Measurements from ENCODE around the gene CTNNA1. TPM values are rescaled to one million over a fixed set of nuclear protein-coding genes. Genes with fewer than 3 reads are reported as not detected.
A peak's percentile ranks its signal among the peaks of the same experiment; 100 is the strongest.

Gene CTNNA1
- total and polyA plus RNA-seq, 4 donors = 107 to 446 (median 278) TPM

DNA sequence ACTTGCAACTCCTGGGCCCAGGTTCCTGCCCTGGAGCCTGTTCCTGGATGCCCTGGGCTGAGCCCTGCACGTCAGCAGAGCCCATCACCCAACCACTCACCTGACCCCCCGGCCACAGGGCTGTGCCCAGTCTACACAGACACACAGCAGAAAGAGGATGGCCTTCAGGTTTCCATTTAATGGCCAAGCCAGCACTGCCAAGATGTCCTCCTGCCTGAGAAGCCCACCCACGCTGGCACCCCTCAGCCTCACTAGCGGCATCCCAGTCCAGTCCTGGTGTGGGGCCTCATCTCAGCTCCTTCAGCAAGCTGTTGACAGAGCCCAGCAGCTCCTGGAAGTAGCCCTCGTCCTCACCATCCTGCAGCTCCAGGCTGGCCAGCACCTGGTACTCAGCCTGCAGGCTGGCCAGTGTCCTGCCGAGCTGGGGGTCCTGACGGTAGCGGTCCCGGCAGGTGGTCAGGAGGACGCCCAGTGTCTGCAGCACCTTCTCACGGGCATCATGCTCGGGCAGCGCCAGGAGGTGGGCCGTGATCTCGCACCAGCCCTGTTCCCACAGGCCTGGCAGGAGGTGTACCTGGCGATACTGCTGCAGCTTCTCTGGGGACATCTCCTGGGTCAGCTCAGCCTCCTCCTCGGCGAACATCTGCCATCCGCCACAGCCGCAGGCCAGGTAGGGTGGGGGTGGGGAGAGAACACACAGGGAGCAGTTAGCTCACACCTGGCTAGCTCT lies 193.8 kb downstream of the CTNNA1 start:
- no peak overlapping the region for H3K4me3 ChIP-seq (ENCODE audit: low read length in 2 of 2)
- H3K9me3 ChIP-seq (ENCODE audit: control insufficient read depth, low read length) = no peaks in the 10 kb centered on the region
- H3K4me1 ChIP-seq (ENCODE audit: control insufficient read depth in 1 of 2, insufficient read depth in 2 of 2, low read length in 2 of 2) = no peaks in the 10 kb centered on the region
- WGBS, 2 donors = 94 to 95% methylated on average over 20 of the region's 20 CpGs
- intact Hi-C loops (cut with DNase I) = no loop called here
- DNase-seq = no peak
- ATAC-seq (ENCODE audit: low FRiP score) = no peak
- H3K27ac ChIP-seq (ENCODE audit: low read depth in 1 of 2, low read length in 2 of 2) = no peak overlapping the region
- H3K36me3 ChIP-seq (ENCODE audit: control insufficient read depth in 1 of 2, insufficient read depth in 2 of 2, low read length in 1 of 2) = peaks cover 0 to 6% of the 10 kb centered on the region in 2 donors
- H3K27me3 ChIP-seq (ENCODE audit: control insufficient read depth in 1 of 2, insufficient read depth in 2 of 2, low read length in 1 of 2) = no peaks in the 10 kb centered on the region

DNA sequence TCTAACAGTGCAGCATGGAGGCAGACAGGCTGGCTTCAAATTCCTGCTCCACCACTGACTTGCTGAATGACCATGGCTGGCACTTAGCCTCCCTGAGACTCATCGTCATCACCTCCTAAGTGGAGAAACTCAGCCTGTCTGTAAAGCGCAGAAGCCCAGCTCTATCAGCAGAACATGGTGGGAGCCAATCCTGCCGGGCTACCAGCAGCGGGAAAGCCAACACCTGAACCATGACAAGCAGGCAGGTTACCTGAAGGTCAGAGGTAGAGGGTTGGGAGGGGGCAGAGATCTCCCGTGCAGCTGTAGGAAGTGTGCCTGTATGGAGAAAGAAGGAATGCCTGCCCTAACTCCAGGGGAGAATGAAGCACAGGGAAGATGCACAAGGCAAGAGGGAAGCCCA lies 194.6 kb downstream of the CTNNA1 start:
- WGBS, 2 donors = 92 to 93% methylated on average over 5 of the region's 5 CpGs
- ATAC-seq (ENCODE audit: low FRiP score) = no peak
- Histone ChIP-seq H3K27ac (ENCODE audit: low read depth in 1 of 2, low read length in 2 of 2) (no peak overlapping the region), H3K4me1 (ENCODE audit: control insufficient read depth in 1 of 2, insufficient read depth in 2 of 2, low read length in 2 of 2) (peaks cover 0 to 2% of the 10 kb centered on the region in 2 donors), H3K27me3 (ENCODE audit: control insufficient read depth in 1 of 2, insufficient read depth in 2 of 2, low read length in 1 of 2) (no peaks in the 10 kb centered on the region), H3K9me3 (ENCODE audit: control insufficient read depth, low read length) (no peaks in the 10 kb centered on the region), H3K4me3 (ENCODE audit: low read length in 2 of 2) (no peak overlapping the region), H3K36me3 (ENCODE audit: control insufficient read depth in 1 of 2, insufficient read depth in 2 of 2, low read length in 1 of 2) (peaks cover 0 to 6% of the 10 kb centered on the region in 2 donors)
- no peak for DNase-seq
- intact Hi-C loops (cut with DNase I) = no loop called here

DNA sequence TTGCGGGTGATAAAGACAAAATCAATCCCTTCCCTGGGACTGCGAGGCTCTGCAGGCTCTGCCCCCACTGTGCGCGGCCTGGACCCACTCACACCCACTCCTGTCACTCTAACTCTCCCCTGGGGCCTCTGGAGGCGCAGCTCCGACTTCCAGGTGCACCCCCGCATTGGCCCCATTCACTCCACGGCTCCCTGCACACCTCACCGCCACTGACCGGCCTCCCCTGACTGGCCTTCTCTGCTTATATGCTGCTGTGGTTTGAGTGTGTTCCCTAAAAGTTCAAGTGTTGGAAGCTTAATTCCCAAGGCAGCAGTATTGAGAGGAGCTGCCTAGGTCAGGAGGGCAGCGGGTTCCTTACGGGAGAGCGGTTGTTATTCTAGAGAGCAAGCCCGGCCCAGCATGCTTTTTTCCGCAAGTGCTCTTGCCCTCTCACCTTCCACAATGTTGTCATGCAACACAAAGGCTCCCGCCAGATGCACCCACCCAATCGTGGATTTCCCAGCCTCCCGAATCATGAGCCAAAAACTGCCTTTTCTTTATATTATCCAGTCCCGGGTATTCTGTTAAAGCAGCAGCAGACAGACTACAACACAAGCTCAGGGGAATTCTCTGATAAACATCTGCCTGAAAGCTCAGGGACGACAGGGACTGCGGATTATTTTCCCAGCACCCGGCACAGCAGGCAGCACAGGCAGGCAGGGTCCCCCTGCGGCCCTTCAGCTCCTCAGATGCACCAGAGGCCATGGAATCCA lies 195.4 kb downstream of the CTNNA1 start:
- Histone ChIP-seq H3K27me3 (ENCODE audit: control insufficient read depth in 1 of 2, insufficient read depth in 2 of 2, low read length in 1 of 2) (no peaks in the 10 kb centered on the region), H3K9me3 (ENCODE audit: control insufficient read depth, low read length) (no peaks in the 10 kb centered on the region), H3K4me1 (ENCODE audit: control insufficient read depth in 1 of 2, insufficient read depth in 2 of 2, low read length in 2 of 2) (peaks cover 0 to 4% of the 10 kb centered on the region in 2 donors), H3K27ac (ENCODE audit: low read depth in 1 of 2, low read length in 2 of 2) (no peak overlapping the region), H3K36me3 (ENCODE audit: control insufficient read depth in 1 of 2, insufficient read depth in 2 of 2, low read length in 1 of 2) (peaks cover 0 to 6% of the 10 kb centered on the region in 2 donors), H3K4me3 (ENCODE audit: low read length in 2 of 2) (no peak overlapping the region)
- ATAC-seq (ENCODE audit: low FRiP score) (no peak), DNase-seq (no peak)
- intact Hi-C loops (cut with DNase I) = no loop called here
- WGBS, 2 donors = 79 to 82% methylated on average over 23 of the region's 23 CpGs

DNA sequence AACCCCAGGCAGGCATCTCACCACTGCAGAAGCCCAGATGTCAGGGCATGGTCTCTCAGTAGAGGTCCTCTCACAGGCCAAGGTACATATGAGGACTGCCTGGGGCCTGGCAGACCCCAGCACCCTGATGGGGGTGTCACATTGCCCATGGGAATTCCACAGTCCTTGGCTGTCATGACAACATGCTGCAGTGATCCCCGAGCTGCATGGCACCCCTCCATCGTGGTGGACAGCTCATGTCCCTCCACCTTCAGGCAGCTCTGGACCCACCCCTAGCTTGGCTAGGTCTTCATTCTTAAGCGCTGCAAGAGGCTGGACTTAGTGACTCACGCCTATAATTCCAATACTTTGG lies 196.0 kb downstream of the CTNNA1 start:
- Histone ChIP-seq H3K9me3 (ENCODE audit: control insufficient read depth, low read length) (no peaks in the 10 kb centered on the region), H3K4me3 (ENCODE audit: low read length in 2 of 2) (no peak overlapping the region), H3K27ac (ENCODE audit: low read depth in 1 of 2, low read length in 2 of 2) (no peak overlapping the region), H3K36me3 (ENCODE audit: control insufficient read depth in 1 of 2, insufficient read depth in 2 of 2, low read length in 1 of 2) (peaks cover 0 to 6% of the 10 kb centered on the region in 2 donors), H3K4me1 (ENCODE audit: control insufficient read depth in 1 of 2, insufficient read depth in 2 of 2, low read length in 2 of 2) (peaks cover 0 to 4% of the 10 kb centered on the region in 2 donors), H3K27me3 (ENCODE audit: control insufficient read depth in 1 of 2, insufficient read depth in 2 of 2, low read length in 1 of 2) (no peaks in the 10 kb centered on the region)
- no peak for ATAC-seq (ENCODE audit: low FRiP score)
- DNase-seq = no peak
- intact Hi-C loops (cut with DNase I) = no loop called here
- 68 to 69% methylated on average over 4 of the region's 4 CpGs for WGBS, 2 donors

DNA sequence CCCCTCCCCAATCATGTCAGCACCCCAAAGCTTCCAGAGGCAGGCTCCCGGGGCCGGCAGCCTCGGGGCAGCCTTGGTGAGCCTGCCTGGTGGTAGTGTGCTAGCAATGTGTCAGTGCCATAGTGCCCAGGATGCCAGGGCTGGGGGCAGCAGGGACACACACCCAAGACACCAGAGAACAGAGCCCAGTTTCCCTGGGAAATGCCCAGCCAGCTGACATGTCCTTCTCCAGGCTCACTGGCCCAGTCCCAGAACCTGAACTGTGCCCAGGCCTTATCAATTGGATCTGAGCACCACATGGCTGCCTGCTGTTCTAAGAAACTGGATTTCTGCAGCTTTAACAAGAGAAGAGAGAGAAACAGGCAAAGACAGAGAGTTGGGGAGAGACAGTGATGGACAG lies 196.8 kb downstream of the CTNNA1 start:
- H3K4me1 ChIP-seq (ENCODE audit: control insufficient read depth in 1 of 2, insufficient read depth in 2 of 2, low read length in 2 of 2) = peaks cover 0 to 4% of the 10 kb centered on the region in 2 donors
- 4 to 15% methylated on average over 3 of the region's 3 CpGs for WGBS, 2 donors
- peak overlapping the region in 1 of 2 donors; percentile 1 for H3K27ac ChIP-seq (ENCODE audit: low read depth in 1 of 2, low read length in 2 of 2)

DNA sequence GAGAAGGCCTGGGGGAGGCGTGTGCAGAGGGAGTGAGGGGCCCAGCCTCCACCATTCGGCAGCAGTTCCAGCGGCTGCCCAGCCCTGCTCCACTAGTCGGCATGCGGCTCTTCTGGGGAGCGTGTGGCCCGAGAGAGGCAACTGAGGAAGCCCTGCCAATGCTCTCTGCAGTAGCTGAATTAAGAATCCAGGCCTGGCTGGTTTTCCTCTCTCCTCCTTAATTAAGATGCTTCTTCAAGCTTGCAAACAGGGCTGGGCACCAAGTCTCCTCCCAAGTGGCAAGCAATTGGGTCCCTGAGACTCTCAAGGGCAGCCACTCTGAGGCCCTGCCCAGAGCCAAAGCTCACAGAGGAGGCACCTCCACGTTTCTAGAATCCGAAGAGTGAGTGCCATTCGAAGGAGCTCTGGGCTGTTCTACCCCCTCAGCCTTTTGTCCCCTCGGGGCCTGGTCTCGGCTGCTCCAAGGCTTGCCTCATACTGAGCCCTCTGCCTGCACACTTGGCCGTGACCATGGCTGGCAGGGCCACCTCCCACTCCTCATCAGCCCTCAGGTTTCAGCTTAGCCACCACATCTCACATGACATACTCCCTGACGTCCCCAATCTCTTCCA lies 197.3 kb downstream of the CTNNA1 start:
- Histone ChIP-seq H3K9me3 (ENCODE audit: control insufficient read depth, low read length) (no peaks in the 10 kb centered on the region), H3K36me3 (ENCODE audit: control insufficient read depth in 1 of 2, insufficient read depth in 2 of 2, low read length in 1 of 2) (peaks cover 0 to 6% of the 10 kb centered on the region in 2 donors), H3K27me3 (ENCODE audit: control insufficient read depth in 1 of 2, insufficient read depth in 2 of 2, low read length in 1 of 2) (no peaks in the 10 kb centered on the region), H3K27ac (ENCODE audit: low read depth in 1 of 2, low read length in 2 of 2) (no peak overlapping the region), H3K4me1 (ENCODE audit: control insufficient read depth in 1 of 2, insufficient read depth in 2 of 2, low read length in 2 of 2) (peaks cover 0 to 4% of the 10 kb centered on the region in 2 donors), H3K4me3 (ENCODE audit: low read length in 2 of 2) (no peak overlapping the region)
- WGBS, 2 donors = 18 to 26% methylated on average over 14 of the region's 14 CpGs
- no peak for ATAC-seq (ENCODE audit: low FRiP score)
- no peak for DNase-seq
- intact Hi-C loops (cut with DNase I) = loop anchor here in 1 of 2 donors (5.0 kb wide), 1 partner anchor 77 kb away; no protein-coding TSS in a partner anchor

More for the DNA sequence above, 196.8 kb downstream of the CTNNA1 start:
- Histone ChIP-seq H3K9me3 (ENCODE audit: control insufficient read depth, low read length) (no peaks in the 10 kb centered on the region), H3K36me3 (ENCODE audit: control insufficient read depth in 1 of 2, insufficient read depth in 2 of 2, low read length in 1 of 2) (peaks cover 0 to 6% of the 10 kb centered on the region in 2 donors), H3K27me3 (ENCODE audit: control insufficient read depth in 1 of 2, insufficient read depth in 2 of 2, low read length in 1 of 2) (no peaks in the 10 kb centered on the region), H3K4me3 (ENCODE audit: low read length in 2 of 2) (no peak overlapping the region)
- intact Hi-C loops (cut with DNase I) = loop anchor here in 1 of 2 donors (5.0 kb wide), 1 partner anchor 77 kb away; no protein-coding TSS in a partner anchor
- ATAC-seq (ENCODE audit: low FRiP score) = no peak
- peak in 1 of 2 donors; percentile 73 for DNase-seq

DNA sequence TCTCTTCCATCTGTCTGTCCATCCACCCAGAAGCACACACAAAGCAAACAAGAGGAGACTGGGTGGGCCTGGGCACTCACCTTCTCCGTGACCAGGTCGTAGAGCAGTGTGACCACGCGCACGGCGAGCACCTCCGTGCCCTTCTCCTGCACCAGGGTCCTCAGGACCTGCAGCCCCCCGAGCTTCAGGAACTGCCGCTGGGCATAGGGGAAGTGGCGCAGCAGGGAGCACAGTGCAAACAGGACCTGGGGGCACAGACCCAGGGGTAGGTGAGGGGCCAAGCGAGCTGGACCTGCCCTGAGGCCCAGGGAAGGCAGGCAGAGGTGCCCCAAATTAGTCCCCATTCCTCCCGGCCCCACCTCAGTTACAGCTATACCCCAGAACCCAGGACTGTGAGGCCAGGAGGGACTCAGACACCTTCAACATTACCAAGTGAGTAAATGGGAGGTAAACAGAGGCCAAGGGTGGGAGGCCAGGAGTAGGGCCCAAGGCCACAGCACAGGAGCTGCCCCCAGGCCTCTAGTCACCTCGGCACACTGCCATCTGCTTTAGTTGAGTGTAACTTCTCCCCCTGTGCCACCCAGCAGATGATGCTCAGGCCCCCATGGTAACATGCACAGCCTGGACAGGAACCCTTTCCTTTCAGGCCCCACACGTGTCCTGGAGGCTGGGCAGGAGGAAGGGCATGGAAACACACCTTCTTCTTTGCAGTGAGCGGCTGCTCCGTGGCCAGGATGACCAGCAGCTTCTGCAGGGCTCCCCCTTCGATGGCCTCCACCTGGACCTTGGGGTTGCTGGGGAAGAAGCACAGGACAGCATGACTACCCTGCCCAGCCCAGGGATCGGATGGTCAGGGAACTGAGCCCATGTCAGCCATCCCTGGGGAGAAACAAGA lies 198.1 kb downstream of the CTNNA1 start:
- Histone ChIP-seq H3K9me3 (ENCODE audit: control insufficient read depth, low read length) (no peaks in the 10 kb centered on the region), H3K27me3 (ENCODE audit: control insufficient read depth in 1 of 2, insufficient read depth in 2 of 2, low read length in 1 of 2) (no peaks in the 10 kb centered on the region), H3K4me1 (ENCODE audit: control insufficient read depth in 1 of 2, insufficient read depth in 2 of 2, low read length in 2 of 2) (peaks cover 0 to 4% of the 10 kb centered on the region in 2 donors), H3K27ac (ENCODE audit: low read depth in 1 of 2, low read length in 2 of 2) (no peak overlapping the region), H3K4me3 (ENCODE audit: low read length in 2 of 2) (no peak overlapping the region), H3K36me3 (ENCODE audit: control insufficient read depth in 1 of 2, insufficient read depth in 2 of 2, low read length in 1 of 2) (peaks cover 0 to 6% of the 10 kb centered on the region in 2 donors)
- intact Hi-C loops (cut with DNase I) = loop anchor here in 1 of 2 donors (5.0 kb wide), 1 partner anchor 76 kb away; no protein-coding TSS in a partner anchor
- WGBS, 2 donors = 91 to 92% methylated on average over 18 of the region's 18 CpGs
- no peak for ATAC-seq (ENCODE audit: low FRiP score)
- DNase-seq = no peak

Measured in aorta (tissue), 5 donors.